HEK293 (cell line): Measurements from ENCODE around the gene MYEF2.

Experiments used
- BCL11B ChIP-seq: fragments of 450-650 bp; formaldehyde crosslinking; IDR thresholded peaks from 2 replicates; pipeline ENCODE4 v1.5.1; 2016; ENCODE audit warnings: low read depth, missing biosample characterization, missing genetic modification characterization
- CTCF ChIP-seq: fragments of 450-650 bp; formaldehyde crosslinking; IDR thresholded peaks from 2 replicates; pipeline ENCODE4 v1.5.1; 2016; ENCODE audit warnings: missing biosample characterization, missing genetic modification characterization
- YY1 ChIP-seq: fragments of 450-650 bp; formaldehyde crosslinking; IDR thresholded peaks from 2 replicates; pipeline ENCODE4 v1.5.1; 2018; ENCODE audit warnings: missing biosample characterization, missing genetic modification characterization
- ZBTB11 ChIP-seq: fragments of 450-650 bp; formaldehyde crosslinking; conservative IDR thresholded peaks from 2 replicates; pipeline ENCODE4 v1.5.1; 2016; ENCODE audit warnings: low read depth, missing biosample characterization, missing genetic modification characterization
- ZBTB17 ChIP-seq: fragments of 450-650 bp; formaldehyde crosslinking; IDR thresholded peaks from 2 replicates; pipeline ENCODE4 v1.5.1; 2016; ENCODE audit warnings: missing biosample characterization, missing genetic modification characterization
- ZNF10 ChIP-seq: fragments of 450-650 bp; formaldehyde crosslinking; IDR thresholded peaks from 2 replicates; pipeline ENCODE4 v1.5.1; 2017; ENCODE audit warnings: missing biosample characterization, missing genetic modification characterization
- ZNF112 ChIP-seq: fragments of 450-650 bp; formaldehyde crosslinking; IDR thresholded peaks from 2 replicates; pipeline ENCODE4 v1.5.0; 2017; ENCODE audit warnings: missing biosample characterization, missing genetic modification characterization
- ZNF140 ChIP-seq: fragments of 450-650 bp; formaldehyde crosslinking; IDR thresholded peaks from 2 replicates; pipeline ENCODE4 v1.5.1; 2016; ENCODE audit warnings: missing biosample characterization, missing genetic modification characterization
- ZNF324 ChIP-seq: fragments of 450-650 bp; formaldehyde crosslinking; IDR thresholded peaks from 2 replicates; pipeline ENCODE4 v1.5.1; 2016; ENCODE audit warnings: missing biosample characterization, missing genetic modification characterization
- ZNF362 ChIP-seq: fragments of 450-650 bp; formaldehyde crosslinking; IDR thresholded peaks from 2 replicates; pipeline ENCODE4 v1.5.1; 2016; ENCODE audit warnings: missing biosample characterization, missing genetic modification characterization
- ZNF513 ChIP-seq: fragments of 450-650 bp; IDR thresholded peaks from 2 replicates; pipeline ENCODE4 v1.5.1; 2018; ENCODE audit warnings: missing biosample characterization, missing genetic modification characterization
- ZNF585B ChIP-seq: fragments of 450-650 bp; formaldehyde crosslinking; IDR thresholded peaks from 2 replicates; pipeline ENCODE4 v1.5.1; 2016; ENCODE audit warnings: missing biosample characterization, missing genetic modification characterization
- ZNF768 ChIP-seq: fragments of 450-650 bp; formaldehyde crosslinking; IDR thresholded peaks from 2 replicates; pipeline ENCODE4 v1.5.1; 2018; ENCODE audit warnings: missing biosample characterization, mild to moderate bottlenecking, missing genetic modification characterization

GRCh38 chr15:48119277-48119676 lies 58.8 kb downstream of the MYEF2 start:
- TF ChIP-seq ZNF513 (tag by site-specific recombination): no peak
- TF ChIP-seq ZNF10 (tag by site-specific recombination): no peak
- no peak for TF ChIP-seq CTCF (tag by site-specific recombination)
- no peak for TF ChIP-seq ZBTB17 (tag by site-specific recombination)
- no peak for TF ChIP-seq ZNF768 (tag by site-specific recombination)
- no peak for TF ChIP-seq ZBTB11 (tag by site-specific recombination)
- TF ChIP-seq ZNF140 (tag by site-specific recombination): no peak
- no peak for TF ChIP-seq ZNF324 (tag by site-specific recombination)
- TF ChIP-seq BCL11B (tag by site-specific recombination): no peak
- TF ChIP-seq ZNF585B (tag by site-specific recombination): no peak
- no peak for TF ChIP-seq ZNF112 (tag by site-specific recombination)
- TF ChIP-seq YY1 (tag by site-specific recombination): no peak
- TF ChIP-seq ZNF362 (tag by site-specific recombination): no peak
